ENCODE measurements around the gene PDLIM7.
"Not testable (repeated sequence)": the region's sequence is repeated elsewhere in the genome, so short reads cannot be mapped to it uniquely, and the experiment has no call there.

The PDLIM7 gene

GRCh38 chr5:177538876-177539275 is 41.5 kb upstream of the PDLIM7 start:
- no peak for DNase-seq (ENCODE audit: low spot score)
- in situ Hi-C loops (cut with MboI; ENCODE audit: low sequenced_read_pairs, unreplicated experiment), result no loop called here
- no peak for TF ChIP-seq CTCF (IDR thresholded peaks at IDR 0.05; ENCODE audit: borderline replicate concordance, control extremely low read depth, extremely low read depth, insufficient read depth, missing control alignments)

GRCh38 chr5:177537389-177538361 is 40.3 kb upstream of the PDLIM7 start:
- no peak for DNase-seq (ENCODE audit: low spot score)
- in situ Hi-C loops (cut with MboI; ENCODE audit: low sequenced_read_pairs, unreplicated experiment), result no loop called here
- no peak for TF ChIP-seq CTCF (IDR thresholded peaks at IDR 0.05; ENCODE audit: borderline replicate concordance, control extremely low read depth, extremely low read depth, insufficient read depth, missing control alignments)

GRCh38 chr5:177536386-177536785 is 39.0 kb upstream of the PDLIM7 start:
- in situ Hi-C loops (cut with MboI; ENCODE audit: low sequenced_read_pairs, unreplicated experiment), result no loop called here
- TF ChIP-seq CTCF (IDR thresholded peaks at IDR 0.05; ENCODE audit: borderline replicate concordance, control extremely low read depth, extremely low read depth, insufficient read depth, missing control alignments), result no peak
- no peak for DNase-seq (ENCODE audit: low spot score)

GRCh38 chr5:177535125-177535524 is 37.7 kb upstream of the PDLIM7 start:
- in situ Hi-C loops (cut with MboI; ENCODE audit: low sequenced_read_pairs, unreplicated experiment), result no loop called here
- no peak for TF ChIP-seq CTCF (IDR thresholded peaks at IDR 0.05; ENCODE audit: borderline replicate concordance, control extremely low read depth, extremely low read depth, insufficient read depth, missing control alignments)
- no peak for DNase-seq (ENCODE audit: low spot score)

- in situ Hi-C loops (cut with MboI; ENCODE audit: low sequenced_read_pairs, unreplicated experiment), result not testable (repeated sequence)
Measured at GRCh38 chr5:177534433-177534832, 37.0 kb upstream of the PDLIM7 start.

GRCh38 chr5:177531209-177531940 is 34.0 kb upstream of the PDLIM7 start:
- no peak for DNase-seq (ENCODE audit: low spot score)
- in situ Hi-C loops (cut with MboI; ENCODE audit: low sequenced_read_pairs, unreplicated experiment), result no loop called here
- TF ChIP-seq CTCF (IDR thresholded peaks at IDR 0.05; ENCODE audit: borderline replicate concordance, control extremely low read depth, extremely low read depth, insufficient read depth, missing control alignments), result no peak

More at GRCh38 chr5:177534433-177534832, 37.0 kb upstream of the PDLIM7 start:
- DNase-seq (ENCODE audit: low spot score), result not testable (repeated sequence)

GRCh38 chr5:177530638-177531037 is 33.2 kb upstream of the PDLIM7 start:
- TF ChIP-seq CTCF (IDR thresholded peaks at IDR 0.05; ENCODE audit: borderline replicate concordance, control extremely low read depth, extremely low read depth, insufficient read depth, missing control alignments), result no peak
- in situ Hi-C loops (cut with MboI; ENCODE audit: low sequenced_read_pairs, unreplicated experiment), result no loop called here
- DNase-seq (ENCODE audit: low spot score), result no peak

Data from GM13976 (cell line).